ENCODE results near the gene C1orf174.

The C1orf174 gene

DNA sequence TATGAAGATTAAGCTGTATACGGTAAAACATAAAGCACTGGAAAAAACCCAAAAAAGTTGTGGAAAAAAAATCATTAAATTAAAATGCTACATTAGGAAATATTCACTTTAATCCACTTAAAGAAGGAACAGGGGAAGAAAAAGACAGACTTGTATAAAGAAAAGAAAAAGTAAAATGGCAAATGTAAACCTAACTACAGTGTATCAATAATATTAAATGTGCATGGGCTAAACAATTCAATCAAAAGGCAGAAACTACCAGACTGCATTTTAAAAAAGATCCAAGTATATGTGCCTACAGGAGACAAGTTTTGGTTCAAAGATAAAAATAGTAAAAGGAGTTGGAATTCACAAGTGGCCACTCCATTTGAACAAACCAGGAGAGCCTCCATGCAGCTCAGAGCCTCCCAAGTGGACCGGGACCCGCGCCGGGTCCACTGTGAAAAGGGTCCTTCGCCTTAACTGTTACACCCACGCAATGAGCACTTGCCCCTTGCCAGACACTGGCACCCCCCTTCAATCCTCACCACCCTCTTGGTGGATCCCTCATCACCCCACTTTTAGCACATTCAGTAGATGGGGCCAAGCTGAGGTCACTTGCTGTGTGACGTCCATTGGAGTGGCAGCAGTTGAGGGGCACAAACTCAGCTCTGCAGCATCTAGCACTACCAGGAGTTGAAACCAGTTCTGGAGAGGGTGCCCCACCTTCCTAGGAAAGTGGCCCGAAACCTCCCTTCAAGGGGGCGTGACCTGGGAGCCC lies 898 bp downstream of the C1orf174 start:
- Histone ChIP-seq H3K4me1 (ENCODE audit: insufficient read depth, low read length) (peaks cover 5% of the 10 kb centered on the region; the same call in 1 of the 2 replicates), H3K9me3 (ENCODE audit: control insufficient read depth, insufficient read depth, low read length) (no peaks in the 10 kb centered on the region), H3K9ac (ENCODE audit: low read depth, low read length) (peak overlapping the region; percentile 83), H3K36me3 (ENCODE audit: insufficient read depth, low read length) (no peaks in the 10 kb centered on the region)

DNA sequence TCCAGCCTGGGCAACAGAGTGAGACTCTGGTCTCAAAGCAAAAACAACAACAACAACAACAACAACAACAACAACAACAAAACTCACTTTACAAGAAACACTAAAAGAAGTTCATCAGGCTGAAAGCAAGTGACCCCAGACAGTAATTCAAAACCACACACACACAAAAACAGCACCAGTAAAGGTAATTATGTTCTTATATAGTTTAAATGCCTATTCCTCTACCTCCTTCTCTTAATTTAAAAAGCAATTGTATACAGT lies 1.7 kb downstream of the C1orf174 start:
- Histone ChIP-seq H3K9me3 (ENCODE audit: control insufficient read depth, insufficient read depth, low read length) (no peaks in the 10 kb centered on the region), H3K4me1 (ENCODE audit: insufficient read depth, low read length) (peaks cover 3% of the 10 kb centered on the region; the same call in 1 of the 2 replicates), H3K36me3 (ENCODE audit: insufficient read depth, low read length) (no peaks in the 10 kb centered on the region), H3K9ac (ENCODE audit: low read depth, low read length) (no peak overlapping the region)

DNA sequence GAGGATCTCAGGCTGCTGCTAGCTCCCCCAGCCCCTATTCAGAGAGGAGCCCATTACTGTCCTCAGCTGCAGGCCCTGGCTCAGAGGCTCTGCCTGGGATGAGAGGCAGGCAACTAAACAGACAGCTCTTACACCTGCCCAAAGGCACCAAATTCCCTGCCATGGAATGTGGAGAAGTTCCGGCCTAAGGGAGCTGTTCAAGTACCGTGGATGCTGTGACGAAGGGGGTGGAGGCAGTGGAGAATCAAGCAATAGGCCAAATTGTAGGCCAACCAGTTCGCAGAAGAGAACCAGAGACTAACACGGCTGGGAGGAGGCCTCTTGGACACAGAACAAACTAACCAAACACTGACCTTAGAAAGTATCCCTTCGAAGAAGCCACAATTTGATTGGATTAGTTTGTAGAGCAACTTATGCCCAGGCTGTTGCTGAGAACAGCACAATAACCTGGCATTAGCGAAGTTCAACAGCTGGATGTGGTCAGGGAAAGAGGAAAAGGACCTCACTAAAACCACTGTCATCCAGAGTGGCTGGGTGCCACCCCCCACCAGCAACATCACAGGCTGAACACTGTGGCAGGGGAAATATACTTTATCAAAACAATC lies 3.6 kb downstream of the C1orf174 start:
- H3K4me1 ChIP-seq (ENCODE audit: insufficient read depth, low read length), result no peaks in the 10 kb centered on the region
- H3K9ac ChIP-seq (ENCODE audit: low read depth, low read length), result no peak overlapping the region
- H3K36me3 ChIP-seq (ENCODE audit: insufficient read depth, low read length), result no peaks in the 10 kb centered on the region
- H3K9me3 ChIP-seq (ENCODE audit: control insufficient read depth, insufficient read depth, low read length), result no peaks in the 10 kb centered on the region

DNA sequence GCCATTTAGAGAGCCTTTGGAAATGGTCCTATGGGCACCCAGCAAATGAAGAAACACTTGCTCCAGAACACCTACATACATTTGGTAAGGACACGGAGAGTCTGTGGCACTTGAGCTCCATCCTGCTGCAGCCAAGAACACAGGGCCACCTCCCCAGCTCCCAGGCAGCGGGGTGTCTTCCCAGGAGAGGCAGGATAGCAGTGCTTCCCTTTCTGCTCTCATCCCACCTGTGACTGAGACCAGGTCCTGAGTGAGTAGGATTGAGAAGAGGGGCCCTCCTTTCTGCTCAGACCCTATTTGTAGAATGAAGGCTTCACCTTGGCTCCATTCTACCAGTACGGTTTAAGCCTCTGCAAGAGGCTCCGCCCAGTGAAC lies 4.1 kb downstream of the C1orf174 start:
- Histone ChIP-seq H3K36me3 (ENCODE audit: insufficient read depth, low read length) (peaks cover 4% of the 10 kb centered on the region; the same call in 1 of the 2 replicates), H3K9ac (ENCODE audit: low read depth, low read length) (no peak overlapping the region), H3K4me1 (ENCODE audit: insufficient read depth, low read length) (no peaks in the 10 kb centered on the region), H3K9me3 (ENCODE audit: control insufficient read depth, insufficient read depth, low read length) (no peaks in the 10 kb centered on the region)

DNA sequence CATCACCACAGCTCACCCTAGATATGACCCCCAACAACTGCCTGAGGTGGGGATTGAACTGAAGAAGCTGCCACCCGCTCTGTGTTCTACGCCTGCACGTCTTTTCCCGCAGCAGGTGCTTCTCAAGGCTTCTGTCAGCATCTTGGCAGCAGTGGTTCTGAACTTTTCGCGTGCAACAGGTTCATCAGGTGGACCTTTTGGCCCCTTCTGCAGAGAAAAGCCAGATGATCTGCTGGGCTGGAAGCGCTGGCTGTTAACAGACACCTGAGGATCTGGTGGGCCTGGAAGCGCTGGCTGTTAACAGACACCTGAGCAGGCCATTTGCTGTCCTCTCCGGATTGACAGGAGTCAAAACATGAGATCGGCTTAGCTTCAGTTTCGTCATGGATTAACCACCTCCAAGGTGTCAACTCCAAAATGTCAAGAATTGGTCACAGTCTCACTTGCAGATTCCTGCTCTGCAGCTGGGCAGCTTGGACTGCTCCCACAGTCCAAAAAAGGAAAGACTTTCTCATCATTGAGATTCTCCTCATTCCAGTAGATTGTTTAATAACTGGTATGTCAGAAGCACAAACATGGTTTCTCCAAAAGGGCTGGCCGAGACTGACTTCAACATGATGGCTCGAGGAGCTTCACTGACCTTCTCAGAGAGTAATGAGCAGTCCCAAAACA lies 4.7 kb downstream of the C1orf174 start:
- no peaks in the 10 kb centered on the region for H3K9me3 ChIP-seq (ENCODE audit: control insufficient read depth, insufficient read depth, low read length)
- no peaks in the 10 kb centered on the region for H3K4me1 ChIP-seq (ENCODE audit: insufficient read depth, low read length)
- no peak overlapping the region for H3K9ac ChIP-seq (ENCODE audit: low read depth, low read length)
- H3K36me3 ChIP-seq (ENCODE audit: insufficient read depth, low read length), result peaks cover 7% of the 10 kb centered on the region; the same call in 1 of the 2 replicates

DNA sequence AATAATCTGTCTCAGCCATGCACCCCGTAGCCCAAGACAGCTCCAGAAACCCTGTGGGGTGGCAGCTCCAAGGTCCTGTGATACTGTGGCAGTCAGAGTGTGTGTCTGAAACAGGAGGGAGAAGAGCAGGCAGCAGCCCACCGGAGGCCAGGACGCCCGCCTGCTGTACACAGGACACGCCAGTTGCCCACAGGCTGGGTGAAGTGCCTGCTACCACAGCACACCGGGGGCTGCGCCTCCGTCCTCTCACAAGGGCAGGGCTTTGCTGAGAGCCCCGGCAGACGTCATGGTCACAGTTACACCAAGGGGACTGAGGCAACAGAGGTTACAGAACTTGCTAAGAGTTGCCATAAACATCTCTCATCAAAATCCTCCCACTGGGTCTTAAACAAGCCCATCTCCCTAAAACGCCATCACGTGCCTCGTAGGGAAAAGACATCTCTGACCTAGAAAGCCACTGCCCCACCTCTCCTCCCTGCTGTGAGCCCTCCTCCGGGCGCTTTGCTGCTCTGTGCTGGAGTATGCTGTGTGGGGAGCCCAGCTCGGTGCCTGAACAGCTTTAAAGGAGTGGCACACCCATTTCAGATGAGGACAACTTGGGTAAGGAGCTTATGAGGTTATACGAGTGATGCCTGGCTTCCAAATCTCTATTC lies 5.3 kb downstream of the C1orf174 start:
- H3K36me3 ChIP-seq (ENCODE audit: insufficient read depth, low read length), result peaks cover 12% of the 10 kb centered on the region; the same call in 1 of the 2 replicates
- H3K4me1 ChIP-seq (ENCODE audit: insufficient read depth, low read length), result no peaks in the 10 kb centered on the region
- H3K9me3 ChIP-seq (ENCODE audit: control insufficient read depth, insufficient read depth, low read length), result no peaks in the 10 kb centered on the region
- no peak overlapping the region for H3K9ac ChIP-seq (ENCODE audit: low read depth, low read length)

DNA sequence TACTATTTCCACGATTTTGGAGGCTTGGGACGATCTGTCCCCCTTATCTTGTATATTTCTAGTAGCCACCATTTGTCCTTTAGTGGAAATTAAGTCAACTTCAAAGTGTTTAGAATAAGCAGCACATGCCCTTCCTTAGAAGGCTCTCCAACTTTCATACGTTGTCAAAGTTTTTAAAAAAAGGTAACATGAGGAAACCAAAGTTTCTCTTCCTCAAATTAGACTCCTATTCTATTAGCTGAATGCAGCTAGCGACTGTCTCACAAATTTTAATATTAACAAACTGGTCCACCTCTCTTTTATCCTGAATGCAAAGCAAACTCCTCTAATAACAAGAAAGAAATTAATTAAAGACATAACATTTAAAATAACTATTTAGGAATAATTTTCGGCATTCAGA lies 6.9 kb downstream of the C1orf174 start:
- peaks cover 12% of the 10 kb centered on the region; the same call in 1 of the 2 replicates for H3K36me3 ChIP-seq (ENCODE audit: insufficient read depth, low read length)
- no peak overlapping the region for H3K9ac ChIP-seq (ENCODE audit: low read depth, low read length)
- no peaks in the 10 kb centered on the region for H3K9me3 ChIP-seq (ENCODE audit: control insufficient read depth, insufficient read depth, low read length)
- H3K4me1 ChIP-seq (ENCODE audit: insufficient read depth, low read length), result no peaks in the 10 kb centered on the region

DNA sequence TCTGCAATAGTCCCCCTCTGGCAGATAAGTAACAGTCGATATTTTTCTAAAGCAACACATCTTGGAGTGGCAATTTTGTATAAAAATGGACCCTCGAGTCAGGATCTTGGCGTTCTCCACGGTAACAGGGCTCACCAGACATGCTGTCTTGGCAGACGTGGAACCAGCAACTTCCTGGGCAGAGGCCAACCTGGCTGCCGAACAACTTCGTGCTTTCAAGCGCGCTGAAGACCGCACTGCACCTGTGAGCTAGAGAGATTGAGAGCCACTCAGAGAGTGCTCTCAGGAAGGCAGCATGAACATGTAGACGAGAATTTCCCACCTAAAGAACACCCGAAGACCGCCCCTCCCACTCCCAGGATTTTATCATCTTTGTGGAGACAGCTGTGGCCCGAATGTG lies 7.3 kb downstream of the C1orf174 start:
- Histone ChIP-seq H3K9ac (ENCODE audit: low read depth, low read length) (no peak overlapping the region), H3K9me3 (ENCODE audit: control insufficient read depth, insufficient read depth, low read length) (no peaks in the 10 kb centered on the region), H3K36me3 (ENCODE audit: insufficient read depth, low read length) (peaks cover 12% of the 10 kb centered on the region; the same call in 1 of the 2 replicates)

DNA sequence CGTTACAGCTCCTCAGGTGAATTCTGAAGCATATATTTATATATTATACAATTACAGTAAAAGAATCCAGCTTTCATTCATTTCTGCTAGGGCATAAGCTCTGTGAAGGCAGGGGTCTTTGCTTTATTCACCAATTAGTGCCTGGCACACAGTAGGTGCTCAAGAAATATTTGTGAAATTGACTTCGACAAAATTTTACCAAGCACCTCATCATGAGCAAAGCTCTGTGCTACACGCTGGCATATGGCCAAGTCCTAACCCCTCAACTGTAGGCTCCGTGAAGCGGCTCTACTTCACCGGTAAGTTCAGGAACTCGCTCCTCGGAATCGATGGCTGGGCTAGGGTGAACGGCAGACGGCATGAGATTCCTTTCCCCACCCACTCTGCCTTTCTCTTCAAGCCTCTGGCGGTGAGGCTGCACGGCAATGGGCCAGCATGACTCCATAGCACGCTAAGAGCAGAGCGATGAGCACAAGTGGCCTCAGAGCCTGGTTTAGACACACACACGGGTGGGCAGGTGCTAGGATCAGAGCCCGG lies 8.7 kb downstream of the C1orf174 start:
- Histone ChIP-seq H3K9ac (ENCODE audit: low read depth, low read length) (no peak overlapping the region), H3K9me3 (ENCODE audit: control insufficient read depth, insufficient read depth, low read length) (no peaks in the 10 kb centered on the region), H3K4me1 (ENCODE audit: insufficient read depth, low read length) (no peaks in the 10 kb centered on the region), H3K36me3 (ENCODE audit: insufficient read depth, low read length) (peaks cover 12% of the 10 kb centered on the region; the same call in 1 of the 2 replicates)

More for the DNA sequence above, 7.3 kb downstream of the C1orf174 start:
- H3K4me1 ChIP-seq (ENCODE audit: insufficient read depth, low read length), result no peaks in the 10 kb centered on the region

DNA sequence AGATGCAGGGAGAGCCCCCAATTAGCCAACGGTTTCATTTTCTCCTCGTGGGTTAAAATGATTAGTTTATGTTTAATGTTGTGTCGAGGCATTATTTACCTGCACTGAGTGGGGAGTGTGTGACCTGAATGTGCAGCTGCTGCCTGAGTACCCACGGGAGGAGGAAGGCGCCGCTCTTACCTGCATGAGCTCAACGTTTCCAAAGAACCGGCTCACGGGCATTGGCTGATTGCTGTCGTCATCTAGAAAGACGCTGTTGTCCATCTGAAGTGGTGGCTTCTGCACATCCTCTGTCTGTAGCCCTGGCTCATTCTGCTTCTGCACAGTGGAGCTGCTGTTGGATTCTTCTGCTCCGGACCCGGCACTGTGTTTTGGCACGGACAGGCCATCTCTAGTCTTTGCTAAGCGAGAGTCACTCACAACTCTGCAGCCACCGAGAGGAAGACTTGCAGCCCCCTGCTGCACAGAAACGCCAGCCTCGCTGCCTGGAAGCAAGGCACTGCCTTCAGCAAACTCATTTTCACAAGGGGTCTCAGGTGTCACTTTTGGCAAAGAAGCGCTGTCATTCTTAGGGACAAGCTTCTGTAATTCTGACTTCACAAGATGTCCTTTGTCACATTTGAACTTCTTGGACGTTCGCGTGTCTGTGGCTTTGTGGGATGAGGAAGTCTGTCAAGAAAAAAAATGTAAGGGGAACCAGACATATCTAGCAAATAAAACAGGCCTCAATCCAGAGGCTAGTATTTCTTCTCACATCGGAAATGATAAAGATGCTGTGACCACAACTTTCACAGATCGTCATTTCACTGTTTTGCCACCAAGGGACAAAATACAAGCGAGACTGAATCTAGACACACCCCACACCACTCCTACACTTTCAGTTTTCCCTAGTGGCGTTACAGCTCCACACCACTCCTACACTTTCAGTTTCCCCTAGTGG lies 9.4 kb downstream of the C1orf174 start:
- no peaks in the 10 kb centered on the region for H3K4me1 ChIP-seq (ENCODE audit: insufficient read depth, low read length)
- peaks cover 12% of the 10 kb centered on the region; the same call in 1 of the 2 replicates for H3K36me3 ChIP-seq (ENCODE audit: insufficient read depth, low read length)
- H3K9ac ChIP-seq (ENCODE audit: low read depth, low read length), result no peak overlapping the region
- no peaks in the 10 kb centered on the region for H3K9me3 ChIP-seq (ENCODE audit: control insufficient read depth, insufficient read depth, low read length)

DNA sequence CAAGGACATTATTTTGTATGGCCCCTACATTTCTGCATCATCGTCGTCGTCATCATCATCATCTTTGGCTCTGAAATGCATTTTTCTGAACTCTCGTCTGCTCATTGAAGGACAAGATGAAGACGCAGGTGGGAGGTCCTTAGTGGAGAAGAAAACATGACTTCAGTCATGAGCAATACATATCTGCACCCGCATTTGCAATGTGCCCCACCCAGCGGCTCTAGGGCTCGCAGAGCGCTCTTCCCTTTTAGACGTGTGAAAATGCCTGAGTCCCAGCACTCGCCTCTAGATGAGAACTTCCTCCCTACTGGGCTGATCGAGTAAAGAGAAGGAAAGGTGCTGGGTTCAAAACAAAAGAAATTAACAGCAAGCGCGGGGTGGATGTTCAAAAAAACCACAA lies 10.1 kb downstream of the C1orf174 start:
- Histone ChIP-seq H3K9ac (ENCODE audit: low read depth, low read length) (no peak overlapping the region), H3K9me3 (ENCODE audit: control insufficient read depth, insufficient read depth, low read length) (no peaks in the 10 kb centered on the region), H3K36me3 (ENCODE audit: insufficient read depth, low read length) (peaks cover 12% of the 10 kb centered on the region), H3K4me1 (ENCODE audit: insufficient read depth, low read length) (no peaks in the 10 kb centered on the region)

DNA sequence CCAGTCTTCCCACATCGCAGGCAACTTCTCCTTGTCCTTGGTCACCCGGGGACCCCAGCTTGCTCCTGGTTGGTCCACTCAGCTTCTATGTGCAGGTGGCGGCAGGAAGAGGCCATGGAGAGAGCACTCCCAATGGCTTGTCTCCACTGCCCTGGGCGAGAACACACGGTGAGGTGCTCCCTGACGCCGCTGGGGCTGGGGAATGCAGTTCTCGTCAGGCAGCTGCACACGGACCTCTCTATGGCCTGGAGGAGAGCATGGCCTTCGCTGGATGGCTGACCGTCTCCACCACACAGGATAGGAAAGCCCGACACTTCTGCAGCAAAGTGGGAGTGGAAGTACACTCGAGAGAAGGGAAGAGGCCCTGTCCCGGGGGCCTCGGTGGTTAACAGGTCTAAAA lies 11.8 kb downstream of the C1orf174 start:
- no peaks in the 10 kb centered on the region for H3K9me3 ChIP-seq (ENCODE audit: control insufficient read depth, insufficient read depth, low read length)
- H3K9ac ChIP-seq (ENCODE audit: low read depth, low read length), result no peak overlapping the region
- H3K36me3 ChIP-seq (ENCODE audit: insufficient read depth, low read length), result peaks cover 12% of the 10 kb centered on the region
- H3K4me1 ChIP-seq (ENCODE audit: insufficient read depth, low read length), result no peaks in the 10 kb centered on the region

DNA sequence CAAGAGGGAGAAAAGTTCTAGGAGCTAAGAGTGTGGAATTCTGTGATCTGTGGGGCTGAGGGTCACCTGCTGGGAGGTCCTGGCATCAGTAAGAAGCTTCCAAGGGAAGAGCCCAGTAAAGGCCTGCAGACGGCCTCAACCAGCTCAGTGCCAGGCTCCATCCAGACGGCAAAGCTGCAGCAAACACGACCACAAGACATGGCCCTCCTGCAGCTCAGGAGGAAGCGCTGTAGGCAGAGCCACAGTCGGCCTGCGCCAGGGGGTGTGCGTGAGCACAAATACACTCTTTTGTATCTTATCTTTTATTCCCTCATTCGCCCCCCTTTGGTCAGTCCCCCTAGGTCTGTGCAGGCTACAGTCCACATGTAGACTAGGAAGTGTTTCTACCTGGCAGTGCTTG lies 13.4 kb downstream of the C1orf174 start:
- Histone ChIP-seq H3K36me3 (ENCODE audit: insufficient read depth, low read length) (peaks cover 12% of the 10 kb centered on the region), H3K4me1 (ENCODE audit: insufficient read depth, low read length) (no peaks in the 10 kb centered on the region), H3K9me3 (ENCODE audit: control insufficient read depth, insufficient read depth, low read length) (no peaks in the 10 kb centered on the region), H3K9ac (ENCODE audit: low read depth, low read length) (no peak overlapping the region)

Measured in ES-I3 (cell line).